HG03045 (cell line): ENCODE results near the gene TMEM107.
"Not testable (repeated sequence)": the region's sequence is repeated elsewhere in the genome, so short reads cannot be mapped to it uniquely, and the experiment has no call there.

Experiments used
- ATAC-seq: cut with Tn5 transposase; IDR thresholded peaks from one replicate; pipeline ENCODE4 v1.9.1; 2021; ENCODE audit warnings: mild to moderate bottlenecking, moderate library complexity; ENCODE audit not compliant: unreplicated experiment

Gene TMEM107

DNA sequence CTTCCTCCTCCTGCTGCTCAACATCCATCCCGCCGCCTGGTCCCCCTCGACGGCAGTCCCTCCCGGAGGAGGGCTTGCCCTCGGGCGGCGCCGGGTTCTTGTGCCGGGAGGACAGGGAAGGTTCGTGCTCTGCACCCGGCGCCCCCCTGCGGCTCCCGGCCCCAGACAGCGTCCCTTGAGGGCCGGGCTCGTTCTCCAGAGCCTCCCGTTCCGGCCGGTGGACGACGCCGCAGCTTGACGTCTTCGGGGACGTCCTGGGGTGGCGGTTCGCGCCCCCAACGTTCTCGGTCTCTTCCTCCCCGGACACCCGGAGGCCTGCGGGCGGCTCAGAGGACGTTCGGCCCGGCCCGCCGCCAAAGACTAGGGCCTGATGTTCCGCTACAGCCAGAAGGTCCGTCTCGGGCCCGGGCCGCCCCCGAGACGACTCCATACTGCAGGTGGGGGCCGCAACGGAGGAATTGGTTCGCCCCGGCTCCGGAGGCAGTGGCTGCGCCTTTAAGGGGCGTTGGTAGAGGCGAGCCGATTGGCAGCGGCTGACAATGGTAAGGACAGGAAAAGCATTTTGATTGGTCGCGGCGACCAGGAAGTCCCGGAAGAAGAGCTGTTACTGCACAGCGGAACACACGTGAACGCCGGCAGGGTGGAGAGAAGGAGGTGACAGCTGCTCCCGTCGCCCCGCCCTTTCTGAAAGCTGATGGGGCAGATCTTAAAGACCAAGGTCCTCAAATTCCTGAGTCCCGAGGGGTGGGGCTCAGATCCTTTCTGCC, 13.7 kb upstream of the TMEM107 start, which contains the start of gene BORCS6:
Gene BORCS6, minus strand, starts transcription at position 470 of the 767 bp plus-strand sequence. Its CDS starts 40 bp downstream, at position 430.
- peak; percentile 51 for ATAC-seq

DNA sequence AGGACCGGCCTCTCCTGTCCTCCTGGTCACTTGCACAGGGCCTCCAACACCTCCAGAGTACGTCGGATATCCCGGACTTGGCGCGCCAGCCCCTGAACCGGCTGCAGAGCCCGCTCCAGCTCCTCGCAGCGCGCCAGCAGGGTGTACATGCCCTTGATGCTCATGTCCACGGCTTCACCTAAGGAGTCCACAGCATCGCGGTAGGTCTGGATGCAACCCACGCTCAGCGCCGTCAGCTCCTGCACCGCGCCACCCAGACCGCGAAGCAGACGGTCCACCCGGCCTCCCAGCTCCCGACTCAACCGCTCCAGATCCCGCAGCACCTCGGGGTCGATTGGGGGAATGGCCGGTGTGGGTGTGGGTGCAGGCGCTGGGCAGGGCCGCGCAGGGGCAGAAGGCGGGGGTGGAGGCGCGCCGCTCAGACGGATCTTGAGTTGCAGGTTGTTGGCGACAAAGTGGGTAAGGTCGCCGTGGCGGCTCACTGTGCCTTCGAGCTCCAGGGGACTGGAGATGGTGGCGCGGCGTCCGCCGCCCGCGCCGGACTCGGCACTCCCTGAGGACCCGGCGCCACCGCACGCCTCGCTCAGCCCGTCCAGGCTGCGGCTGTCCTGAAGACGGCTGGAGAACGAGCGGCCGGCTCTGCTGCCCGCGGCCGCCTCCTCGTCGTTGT, 13.0 kb upstream of the TMEM107 start:
- peak; percentile 0 for ATAC-seq

DNA sequence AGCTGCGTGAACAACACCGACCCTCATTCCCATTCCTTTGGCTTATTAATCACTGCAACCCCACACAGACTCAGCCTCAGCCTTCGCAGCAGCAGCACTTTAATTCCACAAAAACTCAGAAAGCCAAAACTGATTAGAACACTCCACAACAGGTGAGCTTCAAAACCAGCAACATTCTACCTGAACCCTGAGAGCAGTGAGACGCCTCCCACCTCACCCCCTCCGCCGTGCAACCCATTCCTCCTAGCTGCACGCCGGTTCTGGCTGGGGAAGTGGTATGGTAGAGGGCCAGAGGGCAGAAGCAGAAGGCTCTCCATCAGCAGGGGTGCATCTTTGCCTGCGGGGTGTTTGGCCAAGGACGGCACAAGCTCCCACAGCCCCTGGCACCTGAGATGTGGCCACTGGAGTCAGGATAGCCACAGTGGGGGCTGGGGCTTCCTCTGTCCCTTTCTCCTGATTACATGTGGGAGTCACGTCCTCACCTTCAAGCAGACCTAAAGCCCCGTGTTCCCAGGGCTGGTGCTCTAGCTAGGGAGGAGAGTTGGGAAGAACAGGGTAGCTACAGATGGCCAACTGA, 12.2 kb upstream of the TMEM107 start:
- no peak for ATAC-seq

DNA sequence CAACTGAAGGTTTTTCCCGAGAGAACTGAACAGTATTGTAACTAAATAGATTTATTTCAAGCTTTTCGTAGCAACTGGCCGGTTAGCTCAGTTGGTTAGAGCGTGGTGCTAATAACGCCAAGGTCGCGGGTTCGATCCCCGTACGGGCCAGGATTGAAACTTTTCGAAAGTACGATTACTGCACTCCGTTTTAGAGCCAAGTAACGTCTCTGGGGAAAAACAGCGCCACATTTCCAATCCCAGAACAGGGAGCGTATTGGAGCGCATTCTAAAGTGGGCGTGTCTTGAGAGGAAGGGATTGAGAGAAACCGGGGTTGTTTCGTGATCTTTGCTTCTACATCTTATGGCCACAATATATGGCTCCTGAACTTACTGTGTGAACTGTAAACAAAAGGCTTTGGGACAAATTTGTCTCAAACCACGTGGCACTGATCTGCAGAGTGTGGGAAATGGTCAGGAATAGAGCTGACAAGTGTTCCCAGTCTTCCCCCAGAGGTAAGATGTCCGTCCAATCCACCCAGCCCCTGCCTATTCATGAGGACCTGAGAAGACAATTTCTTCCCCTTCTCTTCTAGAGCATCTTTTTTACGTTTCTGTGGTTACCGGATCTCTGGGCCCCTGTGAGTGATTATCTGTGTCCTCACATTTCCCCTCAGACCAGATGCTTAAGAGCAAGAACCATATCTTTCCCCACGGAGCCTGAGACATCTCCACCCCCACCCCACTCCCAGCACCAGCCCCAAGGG, 11.5 kb upstream of the TMEM107 start:
- peak; percentile 20 for ATAC-seq

DNA sequence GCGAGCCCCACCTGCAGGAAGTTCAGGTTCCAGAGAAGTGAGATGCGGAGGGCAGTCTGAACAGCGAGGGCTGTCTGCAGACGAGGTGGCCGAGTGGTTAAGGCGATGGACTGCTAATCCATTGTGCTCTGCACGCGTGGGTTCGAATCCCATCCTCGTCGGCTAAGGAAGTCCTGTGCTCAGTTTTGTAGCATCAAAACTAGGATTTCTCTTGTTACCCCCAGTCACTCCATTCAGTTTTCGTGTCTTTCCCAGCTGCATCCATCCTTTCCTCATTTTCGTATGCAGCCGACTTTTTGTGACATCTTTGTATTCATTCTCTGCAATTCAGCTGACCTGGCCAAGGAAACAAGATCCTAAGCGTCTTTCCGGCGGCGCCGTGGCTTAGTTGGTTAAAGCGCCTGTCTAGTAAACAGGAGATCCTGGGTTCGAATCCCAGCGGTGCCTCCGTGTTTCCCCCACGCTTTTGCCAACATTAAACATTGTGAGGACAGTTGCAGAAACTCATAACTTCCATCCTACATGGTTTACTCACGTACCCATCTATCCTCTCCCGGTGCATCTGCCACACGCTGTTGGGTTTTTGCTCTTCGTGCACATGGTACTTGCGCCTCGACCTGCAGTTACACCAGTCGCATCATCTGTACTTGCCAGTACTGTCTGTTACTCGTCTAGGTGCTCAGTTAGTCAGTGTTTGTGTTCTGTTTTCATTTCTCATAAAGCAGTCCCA, 10.8 kb upstream of the TMEM107 start:
- peak; percentile 20 for ATAC-seq

DNA sequence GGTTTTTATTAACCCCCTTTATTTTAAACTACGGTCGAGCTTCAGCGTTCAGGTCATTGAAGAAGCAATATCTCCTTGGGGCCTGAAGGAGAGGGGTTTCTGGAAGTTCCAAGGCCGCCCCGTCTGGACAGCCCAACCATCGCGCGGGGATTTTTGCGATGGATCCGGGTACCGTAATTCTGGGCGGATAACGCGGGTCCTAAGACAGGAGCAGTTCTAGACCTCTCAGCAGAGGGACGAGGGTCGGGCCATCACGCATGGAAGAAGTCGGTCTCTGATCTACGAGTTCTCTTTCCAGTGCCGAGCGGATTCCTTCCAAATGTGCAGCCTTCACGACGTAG, 10.2 kb upstream of the TMEM107 start:
- peak; percentile 3 for ATAC-seq

DNA sequence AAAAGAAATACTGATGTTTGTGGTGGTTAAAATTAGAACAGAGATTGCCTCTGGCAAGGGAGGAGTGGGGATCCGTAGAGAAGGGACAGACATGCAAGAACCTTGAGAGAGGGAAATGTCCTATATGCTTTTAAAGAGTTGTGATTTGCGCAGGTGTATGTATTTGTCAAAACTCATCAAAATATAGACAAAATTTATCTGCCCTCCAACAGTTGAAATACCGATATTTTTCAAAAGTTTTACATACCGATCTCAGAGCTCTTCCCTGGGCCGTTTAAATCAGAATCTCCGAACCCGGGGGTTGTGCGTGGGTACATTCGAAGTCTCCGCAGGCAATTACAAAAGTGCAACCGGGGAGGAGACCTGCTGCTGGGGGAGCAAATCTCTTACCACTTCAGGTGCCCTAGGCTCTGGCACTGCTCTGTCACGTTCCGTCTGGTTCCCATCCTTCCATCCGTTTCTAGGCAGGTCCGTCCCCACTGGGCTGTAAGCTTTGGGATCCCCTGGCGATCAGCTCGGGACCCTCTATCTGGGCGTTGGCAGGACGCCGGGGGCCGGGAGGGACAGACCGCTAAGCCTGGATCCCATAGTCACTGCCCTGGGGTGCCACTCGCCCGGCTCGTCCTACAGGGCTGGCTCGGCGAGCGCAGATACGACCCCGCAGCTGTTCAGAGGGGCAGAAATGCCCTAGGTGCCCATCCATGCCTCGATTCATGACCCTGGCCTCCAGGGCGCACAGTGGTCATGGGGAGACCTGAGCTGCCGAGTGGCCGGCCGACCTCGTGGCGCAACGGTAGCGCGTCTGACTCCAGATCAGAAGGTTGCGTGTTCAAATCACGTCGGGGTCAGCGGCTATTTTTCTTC, 9.6 kb upstream of the TMEM107 start:
- no peak for ATAC-seq

DNA sequence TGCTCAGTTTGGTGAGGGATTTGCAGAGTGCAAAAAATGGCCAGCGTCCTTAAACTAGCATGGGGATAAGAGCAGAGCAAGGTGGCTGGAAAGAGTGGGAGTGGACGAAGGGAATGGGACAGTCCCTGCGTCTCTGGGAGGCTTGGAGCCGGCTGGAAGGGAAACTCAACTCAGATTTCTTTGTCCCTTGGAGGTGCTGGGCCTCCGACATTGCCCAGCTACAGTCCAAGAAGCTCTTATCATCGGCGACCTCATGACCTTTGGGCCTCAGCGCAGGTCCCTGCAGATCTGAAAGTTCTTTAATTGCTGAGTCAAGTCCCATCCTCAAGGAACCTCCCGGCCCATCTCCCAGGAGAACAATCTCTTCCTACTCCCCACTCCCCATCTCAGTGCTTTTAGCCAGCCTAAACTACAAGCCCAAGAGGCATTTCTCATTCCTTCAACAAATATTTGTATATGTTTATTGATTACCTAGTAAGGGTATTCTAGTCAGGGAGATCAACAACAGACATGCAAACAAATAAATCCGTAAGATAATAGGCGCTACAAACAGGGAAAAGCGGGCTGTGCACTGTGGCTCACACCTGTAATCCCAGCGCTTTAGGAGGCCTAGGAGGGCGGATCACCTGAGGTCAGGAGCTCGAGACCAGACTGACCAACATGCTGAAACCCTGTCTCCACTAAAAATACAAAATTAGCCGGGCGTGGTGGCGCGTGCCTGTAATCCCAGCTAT, 985 bp upstream of the TMEM107 start:
- ATAC-seq = no peak

DNA sequence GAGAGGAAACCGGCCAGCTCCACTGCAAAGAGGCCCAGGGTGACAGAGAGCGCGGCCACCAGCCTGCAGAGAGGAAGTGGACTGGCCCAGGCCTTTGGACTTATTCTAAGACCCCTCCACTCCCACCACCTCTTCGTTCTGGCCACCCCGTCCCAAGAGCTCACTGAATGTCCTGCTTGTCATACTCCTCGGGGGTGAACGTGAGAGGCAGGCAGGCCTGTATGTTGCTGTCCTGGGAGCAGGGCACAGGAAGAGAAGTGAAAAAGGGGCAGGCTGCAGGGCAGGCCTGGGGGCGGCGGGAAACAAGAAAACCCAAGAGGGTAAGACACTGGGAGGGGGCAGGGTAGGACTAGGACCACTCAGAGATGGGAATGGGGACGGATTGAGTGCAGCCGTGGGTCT, 384 bp downstream of the TMEM107 start:
- no peak for ATAC-seq

DNA sequence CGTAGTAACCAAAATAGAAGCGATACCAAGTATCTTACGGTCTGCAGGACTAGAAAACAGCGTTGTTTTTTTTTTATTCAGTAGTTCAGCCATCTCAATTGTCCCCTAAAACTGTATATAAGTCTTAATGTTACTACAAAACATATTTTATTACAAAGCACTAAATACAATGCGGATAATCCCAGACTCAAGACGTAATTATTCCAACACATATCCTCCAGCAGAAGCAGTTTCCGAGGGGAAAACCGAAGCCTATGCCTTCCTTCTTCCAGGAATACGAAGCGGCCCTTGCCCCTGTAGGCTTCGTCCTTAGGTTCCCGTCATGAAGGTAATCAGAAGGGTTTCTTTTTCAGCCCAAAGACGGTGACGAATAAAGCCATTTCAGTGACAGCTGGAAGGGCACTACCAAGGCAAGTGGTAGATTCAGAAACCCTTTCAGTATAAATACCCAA, 2.3 kb downstream of the TMEM107 start:
- ATAC-seq = no peak

DNA sequence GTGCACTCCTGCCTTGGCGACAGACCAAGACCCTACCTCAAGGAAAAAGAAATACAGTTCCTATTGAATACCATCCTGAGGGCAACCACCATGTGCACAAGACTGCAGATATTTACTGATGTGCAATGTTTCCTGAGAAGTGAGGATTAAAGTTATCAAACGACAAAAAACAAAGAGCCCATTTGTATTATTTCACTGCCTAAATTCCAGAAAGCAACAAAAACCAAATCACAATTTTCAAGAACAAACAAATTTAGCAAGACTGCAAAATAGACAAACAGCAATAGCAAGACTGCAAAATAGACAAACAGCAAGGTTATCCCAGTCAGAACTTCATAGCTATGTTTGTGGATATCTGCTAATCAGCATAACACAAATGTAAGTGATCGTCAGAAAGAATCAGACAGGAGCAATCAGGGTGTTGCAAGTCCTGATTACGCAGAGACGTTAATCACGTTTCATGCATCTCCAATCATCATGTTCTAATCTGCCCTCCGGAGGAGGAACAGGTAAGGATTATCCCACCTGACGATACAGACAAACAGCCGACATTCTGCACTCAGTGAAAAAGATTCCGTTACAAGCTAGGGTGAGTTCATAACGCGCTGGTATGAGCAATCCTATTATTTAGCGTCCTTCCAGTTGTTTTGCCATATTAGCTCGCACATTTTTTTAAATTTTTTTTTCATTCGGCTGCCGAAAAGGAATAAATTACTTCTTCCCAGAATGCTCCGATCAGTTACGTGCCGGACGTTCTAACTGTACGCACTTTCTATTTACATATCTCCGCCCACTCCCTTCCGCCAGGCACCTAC, 2.9 kb downstream of the TMEM107 start:
- peak; percentile 68 for ATAC-seq

DNA sequence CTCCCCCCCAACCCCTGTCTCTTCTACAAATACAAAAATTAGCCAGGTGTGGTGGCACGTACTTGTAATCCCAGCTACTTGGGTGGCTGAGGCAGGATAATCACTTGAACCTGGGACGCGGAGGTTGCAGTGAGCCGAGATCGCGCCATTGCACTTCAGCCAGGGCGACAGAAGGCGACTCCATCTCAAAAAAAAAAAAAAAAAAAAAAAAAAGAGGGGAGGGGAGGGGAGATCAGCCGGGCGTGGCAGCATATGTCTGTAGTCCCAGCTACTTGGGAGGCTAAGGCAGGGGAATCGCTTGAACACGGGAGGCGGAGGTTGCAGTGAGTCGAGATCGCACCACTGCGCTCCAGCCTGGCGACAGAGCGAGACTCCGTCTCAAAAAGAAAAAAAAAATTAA, 6.0 kb downstream of the TMEM107 start:
- ATAC-seq = not testable (repeated sequence)

DNA sequence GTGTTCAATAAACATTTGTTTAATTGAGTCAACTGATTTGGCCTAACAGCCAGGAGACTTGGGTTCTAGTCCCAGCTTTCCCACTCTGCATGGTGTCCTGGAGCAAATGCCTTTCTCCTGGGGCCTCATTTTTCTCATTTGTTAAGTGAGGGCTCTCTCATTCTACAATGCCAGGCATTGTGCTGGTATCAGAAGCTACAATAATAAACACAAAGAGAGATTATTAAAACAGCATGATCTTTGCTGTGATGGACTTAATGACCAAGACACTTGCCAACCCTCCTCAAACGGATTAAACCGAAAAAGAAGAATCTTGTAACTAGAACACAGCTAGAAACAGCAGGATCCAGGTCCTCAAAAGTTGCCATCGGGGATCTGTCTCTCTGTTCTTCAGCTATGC, 8.7 kb downstream of the TMEM107 start:
- no peak for ATAC-seq

DNA sequence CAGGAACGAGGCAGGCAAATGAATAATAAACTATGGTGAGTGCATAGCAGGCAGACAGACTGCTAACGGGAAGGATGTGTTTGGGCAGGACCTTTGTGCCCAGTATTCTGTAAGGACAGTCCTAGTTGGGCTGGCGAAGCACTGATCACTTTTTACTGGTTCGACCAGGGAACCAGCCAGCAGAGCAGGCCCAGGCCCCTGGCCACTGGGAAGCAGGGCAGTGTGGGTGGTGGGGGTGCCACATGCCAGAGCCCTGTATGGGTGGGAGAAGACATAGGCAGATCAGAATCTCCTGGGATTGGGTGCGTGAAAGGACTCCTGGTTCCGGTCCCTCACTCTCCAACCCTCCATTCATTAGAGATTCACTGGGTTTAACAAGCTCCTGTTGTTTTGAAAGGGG, 9.4 kb downstream of the TMEM107 start:
- ATAC-seq = no peak

DNA sequence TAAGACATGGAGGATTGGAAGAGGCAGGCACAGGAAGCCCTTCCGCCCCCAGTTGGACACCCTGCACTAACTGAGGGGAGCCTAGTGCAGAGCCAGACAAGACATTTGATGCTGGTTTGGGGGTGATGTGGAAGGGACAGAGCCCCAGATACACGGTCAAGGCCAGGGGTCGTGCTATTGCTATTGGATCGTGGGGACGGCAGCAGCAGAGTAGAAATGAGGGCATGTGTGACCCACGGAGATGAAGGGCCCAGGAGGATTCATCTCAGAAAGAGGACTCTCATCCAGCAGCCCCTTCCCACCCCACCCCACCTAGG, 11.4 kb downstream of the TMEM107 start:
- ATAC-seq = no peak

DNA sequence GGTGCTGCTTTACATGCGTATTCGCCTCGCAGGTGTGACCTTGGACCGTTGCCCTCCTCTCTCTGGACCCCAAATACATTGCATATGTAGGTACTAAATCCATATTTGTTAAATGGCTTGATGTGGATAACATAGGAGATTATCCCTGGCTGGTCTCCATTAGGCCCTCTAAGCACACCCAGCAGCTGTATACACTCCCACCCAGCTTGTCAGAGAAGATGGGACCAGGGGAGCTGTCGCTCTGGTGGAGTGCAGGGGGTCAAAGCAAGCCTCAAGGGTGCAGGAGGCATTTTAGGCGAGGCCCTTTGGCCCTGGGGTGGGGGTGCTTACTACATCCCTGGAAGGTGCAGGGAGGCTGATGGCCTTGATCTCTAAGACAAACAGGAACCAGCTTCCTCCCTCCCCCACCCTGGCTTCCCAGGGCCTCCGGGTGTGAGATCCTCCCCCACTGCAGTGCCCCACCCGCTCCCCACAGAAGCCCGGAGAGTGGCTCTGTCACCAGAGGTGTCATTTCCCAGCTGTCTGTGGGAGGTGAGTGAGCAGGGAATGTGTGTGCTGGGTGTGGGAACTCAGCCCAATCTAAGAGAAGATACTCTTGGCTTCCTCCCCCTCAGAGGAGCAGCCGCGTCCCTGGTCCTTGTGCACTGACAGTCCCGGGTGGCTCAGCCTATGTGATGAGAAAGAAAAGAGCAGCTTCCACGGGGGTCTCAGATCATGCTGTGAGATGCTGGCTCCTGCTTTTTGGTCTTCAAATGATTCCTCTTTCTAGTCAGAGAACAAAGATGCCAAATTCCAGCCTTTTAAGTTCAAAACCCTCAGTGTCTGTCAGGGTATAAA, 12.0 kb downstream of the TMEM107 start:
- ATAC-seq = no peak
